HFFc6 (cell line): ENCODE results near the gene RASD1. TPM values are rescaled to one million over a fixed set of nuclear protein-coding genes. Genes with fewer than 3 reads are reported as not detected.
"Not testable (repeated sequence)": the region's sequence is repeated elsewhere in the genome, so short reads cannot be mapped to it uniquely, and the experiment has no call there.

Experiments used
- DNase-seq: peaks from one replicate; pipeline ENCODE4 v3.0.0-alpha.2; 2018
- H3K27ac Mint-ChIP-seq: 2 replicates; pipeline ENCODE4 v1.8.0; 2020; ENCODE audit warnings: mild to moderate bottlenecking, mixed read lengths
- H3K27me3 Mint-ChIP-seq: 2 replicates; pipeline ENCODE4 v1.8.0; 2021; ENCODE audit warnings: mild to moderate bottlenecking, moderate library complexity, mixed read lengths; ENCODE audit not compliant: insufficient read depth
- H3K36me3 Mint-ChIP-seq: 2 replicates; pipeline ENCODE4 v1.8.0; 2021; ENCODE audit warnings: low read depth, mixed read lengths
- H3K4me1 Mint-ChIP-seq: 2 replicates; pipeline ENCODE4 v1.8.0; 2020; ENCODE audit warnings: low read depth, mixed read lengths
- H3K4me3 Mint-ChIP-seq: 2 replicates; pipeline ENCODE4 v1.8.0; 2020; ENCODE audit warnings: mild to moderate bottlenecking, moderate library complexity, mixed read lengths
- H3K9me3 Mint-ChIP-seq: 2 replicates; pipeline ENCODE4 v1.8.0; 2020; ENCODE audit warnings: mild to moderate bottlenecking, mixed read lengths
- total RNA-seq, 6 experiments: library from RNA; stranded (reverse); fragmentation: NEBNext Ultra II Directional; extraction: Animal tissue kit (Norgen Biotek cat#: 25700); gene quantifications; 2 replicates in 1 of 6; 3 replicates in 5 of 6; pipeline ENCODE4 v1.2.3, GENCODE V29; 2021
- TF ChIP-seq, protein P1 (sequence below): fragments of 200-600 bp; sonication (generic); IDR thresholded peaks from 2 replicates; pipeline ENCODE4 v1.5.0; 2021; ENCODE audit warnings: antibody characterized with exemption, mild to moderate bottlenecking

Gene RASD1
- total RNA-seq, 6 experiments from 2014 or later = 0.17 to 1.1 (median 0.43) TPM

DNA sequence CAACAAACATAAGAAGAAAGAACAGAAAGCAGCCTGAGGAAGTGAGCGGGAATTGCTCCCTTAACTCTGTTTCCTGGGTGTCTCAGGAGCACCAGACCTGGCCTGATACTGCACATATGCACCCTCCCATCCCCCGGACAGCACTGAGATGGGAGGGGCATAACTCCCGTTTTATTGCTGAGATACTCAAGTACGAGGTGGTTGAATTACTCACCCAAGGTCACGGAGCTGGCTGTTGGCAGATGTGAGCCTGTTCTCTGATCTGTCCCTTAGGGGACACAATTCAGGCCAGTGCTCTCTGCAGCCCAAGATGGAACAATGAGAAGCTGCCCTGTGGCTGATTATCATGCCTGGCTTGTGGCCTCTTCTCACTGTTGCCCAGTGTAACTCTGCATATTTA, 28.5 kb downstream of the RASD1 start:
- Mint-ChIP-seq H3K9me3 (no peaks in the 10 kb centered on the region), H3K27ac (no peak overlapping the region), H3K36me3 (no peaks in the 10 kb centered on the region), H3K4me3 (no peak overlapping the region), H3K27me3 (peaks cover 57% of the 10 kb centered on the region), H3K4me1 (peaks cover 9% of the 10 kb centered on the region)
- peak; percentile 24 for DNase-seq
- TF ChIP-seq, protein P1, sequence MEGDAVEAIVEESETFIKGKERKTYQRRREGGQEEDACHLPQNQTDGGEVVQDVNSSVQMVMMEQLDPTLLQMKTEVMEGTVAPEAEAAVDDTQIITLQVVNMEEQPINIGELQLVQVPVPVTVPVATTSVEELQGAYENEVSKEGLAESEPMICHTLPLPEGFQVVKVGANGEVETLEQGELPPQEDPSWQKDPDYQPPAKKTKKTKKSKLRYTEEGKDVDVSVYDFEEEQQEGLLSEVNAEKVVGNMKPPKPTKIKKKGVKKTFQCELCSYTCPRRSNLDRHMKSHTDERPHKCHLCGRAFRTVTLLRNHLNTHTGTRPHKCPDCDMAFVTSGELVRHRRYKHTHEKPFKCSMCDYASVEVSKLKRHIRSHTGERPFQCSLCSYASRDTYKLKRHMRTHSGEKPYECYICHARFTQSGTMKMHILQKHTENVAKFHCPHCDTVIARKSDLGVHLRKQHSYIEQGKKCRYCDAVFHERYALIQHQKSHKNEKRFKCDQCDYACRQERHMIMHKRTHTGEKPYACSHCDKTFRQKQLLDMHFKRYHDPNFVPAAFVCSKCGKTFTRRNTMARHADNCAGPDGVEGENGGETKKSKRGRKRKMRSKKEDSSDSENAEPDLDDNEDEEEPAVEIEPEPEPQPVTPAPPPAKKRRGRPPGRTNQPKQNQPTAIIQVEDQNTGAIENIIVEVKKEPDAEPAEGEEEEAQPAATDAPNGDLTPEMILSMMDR = no peak

DNA sequence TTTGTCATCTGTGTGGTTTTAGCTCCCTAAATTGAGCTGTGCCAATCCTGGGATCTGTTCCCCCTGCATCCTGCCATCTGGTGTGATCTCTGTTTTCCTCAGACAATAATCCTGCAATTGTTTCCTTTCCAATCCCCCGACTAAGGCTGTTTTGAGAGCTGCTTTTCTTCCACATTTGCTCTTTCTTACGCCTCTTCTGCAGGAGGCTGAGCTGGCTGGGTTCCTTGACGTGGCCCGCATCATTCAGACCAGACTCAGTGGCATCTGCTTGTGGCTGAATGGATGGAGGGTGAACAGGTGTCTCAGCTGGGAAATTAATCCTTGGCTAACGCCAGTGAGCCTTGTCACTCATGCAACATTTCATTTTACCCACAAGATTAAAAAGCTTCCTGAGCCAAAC, 29.2 kb downstream of the RASD1 start:
- H3K4me1 Mint-ChIP-seq = peaks cover 9% of the 10 kb centered on the region
- peaks cover 56% of the 10 kb centered on the region for H3K27me3 Mint-ChIP-seq
- TF ChIP-seq, protein P1 = no peak

DNA sequence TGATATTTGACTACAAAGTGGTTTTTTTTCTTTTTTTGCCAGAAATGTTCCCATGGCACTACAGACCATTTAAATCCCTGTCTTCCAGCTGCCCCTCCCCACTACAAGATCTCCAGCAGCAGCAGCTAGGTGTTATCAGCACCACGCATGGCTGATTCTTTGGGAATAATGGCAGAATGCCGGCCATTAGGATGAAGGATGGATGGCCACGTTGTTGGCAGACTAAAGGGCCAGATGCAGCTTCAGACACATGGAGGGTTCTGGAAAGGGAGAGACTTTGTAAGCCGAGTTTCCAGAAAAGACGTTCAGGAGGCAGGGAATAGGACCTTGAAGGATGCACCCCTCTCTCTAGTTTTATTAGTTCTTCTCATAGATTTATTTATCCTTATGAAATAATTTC, 29.7 kb downstream of the RASD1 start:
- H3K27me3 Mint-ChIP-seq = peaks cover 56% of the 10 kb centered on the region
- H3K27ac Mint-ChIP-seq = no peak overlapping the region
- no peak overlapping the region for H3K4me3 Mint-ChIP-seq

More for the DNA sequence above, 29.2 kb downstream of the RASD1 start:
- Mint-ChIP-seq H3K4me3 (no peak overlapping the region), H3K36me3 (no peaks in the 10 kb centered on the region), H3K27ac (no peak overlapping the region), H3K9me3 (no peaks in the 10 kb centered on the region)
- DNase-seq = no peak

DNA sequence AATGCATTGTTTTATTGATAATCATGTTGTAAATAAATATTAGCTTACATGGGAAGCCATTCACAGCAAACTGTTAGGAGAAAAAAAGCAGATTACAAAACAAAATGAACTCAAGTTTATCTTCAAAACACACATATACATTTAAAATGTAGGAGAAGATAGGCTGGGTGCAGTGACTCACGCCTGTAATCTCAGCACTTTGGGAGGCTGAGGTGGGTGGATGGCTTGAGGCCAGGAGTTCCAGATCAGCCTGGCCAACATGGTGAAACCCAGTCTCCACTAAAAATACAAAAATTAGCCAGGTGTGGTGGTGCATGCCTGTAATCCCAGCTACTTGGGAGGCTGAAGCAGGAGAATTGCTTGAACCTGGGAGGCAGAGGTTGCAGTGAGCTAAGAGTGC, 30.3 kb downstream of the RASD1 start:
- H3K4me3 Mint-ChIP-seq, DNase-seq, H3K4me1 Mint-ChIP-seq, H3K9me3 Mint-ChIP-seq, H3K27ac Mint-ChIP-seq, H3K36me3 Mint-ChIP-seq: not testable (repeated sequence)
- H3K27me3 Mint-ChIP-seq = peaks cover 49% of the 10 kb centered on the region

More for the DNA sequence above, 29.7 kb downstream of the RASD1 start:
- no peaks in the 10 kb centered on the region for H3K36me3 Mint-ChIP-seq
- H3K9me3 Mint-ChIP-seq = no peaks in the 10 kb centered on the region
- TF ChIP-seq, protein P1 = no peak
- H3K4me1 Mint-ChIP-seq = peaks cover 9% of the 10 kb centered on the region
- no peak for DNase-seq

DNA sequence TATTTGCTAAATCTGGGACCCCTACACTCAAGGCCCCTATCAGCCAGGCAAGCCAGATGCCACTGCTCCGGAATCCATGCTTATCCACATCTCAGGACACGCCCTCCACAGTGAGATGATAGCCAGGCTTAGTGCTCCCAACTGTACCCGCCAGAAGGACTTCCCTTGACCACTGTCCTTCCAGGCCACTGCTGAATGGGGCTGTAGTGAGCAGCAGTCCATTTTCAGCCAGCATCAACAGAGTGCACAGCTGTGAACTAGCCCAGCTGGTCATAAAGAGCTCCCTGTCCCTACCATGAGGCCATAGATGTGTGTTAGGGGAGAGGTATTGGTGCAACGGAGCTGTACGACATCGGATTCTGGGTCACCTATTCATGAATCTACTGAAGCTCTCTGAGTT, 32.4 kb downstream of the RASD1 start:
- H3K27me3 Mint-ChIP-seq = peaks cover 39% of the 10 kb centered on the region
- no peak for DNase-seq
- no peak overlapping the region for H3K4me3 Mint-ChIP-seq
- H3K9me3 Mint-ChIP-seq = peaks cover 7% of the 10 kb centered on the region
- no peak overlapping the region for H3K27ac Mint-ChIP-seq
- TF ChIP-seq, protein P1 = no peak
- peaks cover 9% of the 10 kb centered on the region for H3K4me1 Mint-ChIP-seq
- peaks cover 6% of the 10 kb centered on the region for H3K36me3 Mint-ChIP-seq

DNA sequence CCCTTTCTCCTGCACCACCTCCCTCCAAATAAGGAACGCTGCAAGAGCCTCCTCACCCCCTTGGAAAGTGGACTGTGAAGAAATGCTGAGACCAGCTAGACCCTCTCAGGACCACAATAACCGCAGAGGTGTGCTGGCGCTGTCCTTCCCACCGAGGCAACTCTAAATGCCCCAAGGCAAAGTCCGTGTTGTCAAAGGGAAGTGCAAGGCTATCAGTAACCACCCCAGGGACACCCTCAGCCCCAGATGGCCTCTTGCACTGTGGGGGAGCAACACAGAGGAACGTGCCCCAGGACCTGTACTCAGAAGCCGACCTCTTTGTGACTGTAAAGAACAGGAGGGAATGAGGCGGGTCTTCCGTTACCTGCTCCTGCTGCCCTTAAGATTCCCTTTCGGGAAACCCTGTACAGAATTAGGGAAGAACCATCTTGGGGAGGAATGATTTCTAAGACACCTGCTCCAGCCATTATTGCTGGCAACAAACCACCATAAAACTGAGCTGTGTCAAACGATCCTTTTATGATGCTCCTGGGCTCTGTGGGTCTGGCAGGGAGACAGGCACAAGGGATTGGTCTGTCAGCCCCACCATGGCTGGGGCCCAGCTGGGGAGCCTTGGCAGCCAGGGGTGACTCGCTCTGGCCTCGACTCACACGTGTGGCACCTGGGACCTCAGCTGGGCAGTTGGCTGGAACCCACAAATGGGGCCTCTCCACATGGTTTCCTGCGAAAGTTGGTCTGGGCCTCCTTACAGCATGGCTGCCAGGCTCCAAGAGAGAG, 34.0 kb downstream of the RASD1 start:
- H3K9me3 Mint-ChIP-seq = peaks cover 7% of the 10 kb centered on the region
- H3K4me3 Mint-ChIP-seq = no peak overlapping the region
- peaks cover under 1% of the 10 kb centered on the region for H3K4me1 Mint-ChIP-seq
- TF ChIP-seq, protein P1 = no peak
- no peak for DNase-seq
- H3K27me3 Mint-ChIP-seq = peaks cover 39% of the 10 kb centered on the region
- peaks cover 6% of the 10 kb centered on the region for H3K36me3 Mint-ChIP-seq
- no peak overlapping the region for H3K27ac Mint-ChIP-seq
